Fibroblast of skin of right biceps (primary cell): Measurements from ENCODE around the gene FAM25C.
"Not testable (repeated sequence)": the region's sequence is repeated elsewhere in the genome, so short reads cannot be mapped to it uniquely, and the experiment has no call there.

Experiments
- DNase-seq: peaks from one replicate; pipeline ENCODE4 v3.0.0-alpha.2; 2013

Gene FAM25C

GRCh38 chr10:47947424-47947823 is 52.2 kb downstream of the FAM25C start:
- not testable (repeated sequence) for DNase-seq
